Liver (tissue), 9 donors: ENCODE results near the gene MED31. TPM values are rescaled to one million over a fixed set of nuclear protein-coding genes. Genes with fewer than 3 reads are reported as not detected.

Source experiments
- DNase-seq: peaks from one replicate; pipeline ENCODE4 v3.0.0-alpha.2; 2017; ENCODE audit warnings: low spot score
- H3K27ac ChIP-seq, 2 donors: one replicate each; pipeline ENCODE4 v1.7.0; 2013; ENCODE audit warnings: inconsistent platforms in 2 of 2, low read length in 2 of 2, control low read depth in 1 of 2, low read depth in 1 of 2, mild to moderate bottlenecking in 1 of 2
- H3K27me3 ChIP-seq, 4 donors: one replicate each; pipeline versions ENCODE4 v1.6.1 to v1.7.0; 2013; ENCODE audit warnings: low read length in 3 of 4, inconsistent platforms in 1 of 4, mild to moderate bottlenecking in 1 of 4, moderate library complexity in 1 of 4; ENCODE audit not compliant: control insufficient read depth in 4 of 4, insufficient read depth in 4 of 4
- H3K36me3 ChIP-seq, 4 donors: one replicate each; pipeline versions ENCODE4 v1.6.1 to v1.7.0; 2013; ENCODE audit warnings: low read length in 3 of 4, mild to moderate bottlenecking in 3 of 4, low read depth in 1 of 4, moderate library complexity in 1 of 4; ENCODE audit not compliant: control insufficient read depth in 4 of 4, insufficient read depth in 3 of 4
- H3K4me1 ChIP-seq, 4 donors: one replicate each; pipeline versions ENCODE4 v1.6.1 to v1.7.0; 2013; ENCODE audit warnings: low read length in 3 of 4, mild to moderate bottlenecking in 3 of 4, moderate library complexity in 1 of 4; ENCODE audit not compliant: control insufficient read depth in 4 of 4, insufficient read depth in 4 of 4
- H3K4me3 ChIP-seq, 3 donors: one replicate each; pipeline versions ENCODE4 v1.6.1 to v1.7.0; 2013; ENCODE audit warnings: low read length in 3 of 3, control low read depth in 1 of 3, low read depth in 1 of 3, mild to moderate bottlenecking in 1 of 3
- H3K9ac ChIP-seq, 2 donors: one replicate each; pipeline ENCODE4 v1.7.0; 2013; ENCODE audit warnings: low read length in 2 of 2, mild to moderate bottlenecking in 2 of 2, moderate library complexity in 2 of 2, control low read depth in 1 of 2, low read depth in 1 of 2
- H3K9me3 ChIP-seq, 4 donors: one replicate each; pipeline versions ENCODE4 v1.6.1 to v1.7.0; 2013; ENCODE audit warnings: low read length in 3 of 4; ENCODE audit not compliant: control insufficient read depth in 4 of 4
- EGR1 ChIP-seq, 2 donors: IDR thresholded peaks; 2 replicates each; pipeline ENCODE4 v1.6.1; 2016 to 2018; ENCODE audit warnings: antibody characterized with exemption in 2 of 2, low read depth in 2 of 2
- FOXA1 ChIP-seq: IDR thresholded peaks from 2 replicates; pipeline ENCODE4 v1.6.1; 2016; ENCODE audit warnings: antibody characterized with exemption
- FOXA2 ChIP-seq: IDR thresholded peaks from 2 replicates; pipeline ENCODE4 v1.6.1; 2016; ENCODE audit warnings: antibody characterized with exemption
- GABPA ChIP-seq, 2 donors: IDR thresholded peaks in 1 of 2; conservative IDR thresholded peaks in 1 of 2; 2 replicates each; pipeline ENCODE4 v1.6.1; 2016; ENCODE audit warnings: antibody characterized with exemption in 2 of 2, mild to moderate bottlenecking in 1 of 2, moderate library complexity in 1 of 2
- HNF4A ChIP-seq, 2 donors: conservative IDR thresholded peaks; 2 replicates each; pipeline ENCODE4 v1.6.1; 2016; ENCODE audit warnings: antibody characterized with exemption in 2 of 2, mild to moderate bottlenecking in 2 of 2
- JUND ChIP-seq, 2 donors: IDR thresholded peaks; 2 replicates each; pipeline ENCODE4 v1.6.1; 2016; ENCODE audit warnings: antibody characterized with exemption in 2 of 2
- RAD21 ChIP-seq, 2 donors: IDR thresholded peaks; 2 replicates each; pipeline ENCODE4 v1.6.1; 2016; ENCODE audit warnings: antibody characterized with exemption in 2 of 2, mild to moderate bottlenecking in 2 of 2
- RXRA ChIP-seq, 2 donors: IDR thresholded peaks; 2 replicates each; pipeline ENCODE4 v1.6.1; 2017 to 2018; ENCODE audit warnings: antibody characterized with exemption in 2 of 2, mild to moderate bottlenecking in 1 of 2
- SP1 ChIP-seq: IDR thresholded peaks from 2 replicates; pipeline ENCODE4 v1.6.1; 2018; ENCODE audit warnings: antibody characterized with exemption, mild to moderate bottlenecking
- TAF1 ChIP-seq: conservative IDR thresholded peaks from 2 replicates; pipeline ENCODE4 v1.6.1; 2016; ENCODE audit warnings: antibody characterized with exemption, mild to moderate bottlenecking
- YY1 ChIP-seq: IDR thresholded peaks from 2 replicates; pipeline ENCODE4 v1.6.1; 2016; ENCODE audit warnings: antibody characterized with exemption, mild to moderate bottlenecking
- WGBS: extraction: QIAGEN DNeasy Blood & Tissue Kit; methylation state at CpG from one replicate; pipeline ENCODE4 v1.1.7; 2013; 5-methylcytosine and 5-hydroxymethylcytosine counted together
- polyA plus RNA-seq, 2 donors: library from polyadenylated mRNA; stranded (reverse) in 1 of 2; unstranded in 1 of 2; fragments of 200-250 nt in 1 of 2; fragments of >200 nt in 1 of 2; fragmentation: Nextera tagmentation in 1 of 2; extraction: Ambion mirVana in 1 of 2; gene quantifications; one replicate each; pipeline versions ENCODE4 v1.2.1 to v1.2.3, GENCODE V29; 2013 to 2015
- total RNA-seq, 2 donors: library from RNA; depleted of rRNA; stranded (reverse); fragments of >200 nt; gene quantifications; one replicate each; pipeline ENCODE4 v1.2.3, GENCODE V29; 2014
- TF ChIP-seq, protein P1 (sequence below): IDR thresholded peaks from 2 replicates; pipeline ENCODE4 v1.6.1; 2016; ENCODE audit warnings: antibody characterized with exemption
- TF ChIP-seq, protein P2 (sequence below): IDR thresholded peaks from 2 replicates; pipeline ENCODE4 v1.6.1; 2016; ENCODE audit warnings: antibody characterized with exemption, mild to moderate bottlenecking
- TF ChIP-seq, protein P3 (sequence below): IDR thresholded peaks from 2 replicates; pipeline ENCODE4 v1.6.1; 2016; ENCODE audit warnings: antibody characterized with exemption
- TF ChIP-seq, protein P4 (sequence below): IDR thresholded peaks from 2 replicates; pipeline ENCODE4 v1.6.1; 2016; ENCODE audit warnings: antibody characterized with exemption
- TF ChIP-seq, protein P5 (sequence below): fragments of 150-350 bp; IDR thresholded peaks from 2 replicates; pipeline ENCODE4 v1.5.1; 2017; ENCODE audit warnings: improper control_type of control experiment, low read depth, low read length; ENCODE audit not compliant: missing input control
- donor health status: healthy.
- donor health status: healthy.
- donor health status: healthy.
- donor health status: healthy.
- donor health status: healthy.

The MED31 gene
- total and polyA plus RNA-seq, 4 donors, result 6.9 to 29.8 (median 8.7) TPM

DNA sequence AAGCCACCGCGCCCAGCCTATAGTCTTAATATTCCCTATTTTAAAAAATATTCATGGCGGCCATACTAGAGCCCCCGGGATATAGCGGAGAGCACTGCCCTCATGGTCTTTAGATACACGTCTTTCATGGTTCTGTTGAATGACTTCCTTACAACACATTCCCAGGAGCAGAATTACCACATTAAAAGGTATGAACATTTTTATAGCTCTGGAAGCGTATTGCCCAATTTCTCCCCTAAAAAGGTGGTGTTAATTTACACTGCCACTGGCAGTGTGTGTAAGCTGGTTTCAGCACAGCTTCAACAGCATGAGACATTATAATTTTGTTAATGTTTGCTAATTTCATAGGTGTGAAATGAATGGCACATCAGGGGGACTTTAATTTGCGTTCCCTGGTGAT lies 19.2 kb upstream of the MED31 start:
- no peak overlapping the region for H3K27ac ChIP-seq
- no peak for DNase-seq
- TF ChIP-seq, protein P1, sequence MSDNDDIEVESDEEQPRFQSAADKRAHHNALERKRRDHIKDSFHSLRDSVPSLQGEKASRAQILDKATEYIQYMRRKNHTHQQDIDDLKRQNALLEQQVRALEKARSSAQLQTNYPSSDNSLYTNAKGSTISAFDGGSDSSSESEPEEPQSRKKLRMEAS, result no peak
- TF ChIP-seq, protein P2, sequence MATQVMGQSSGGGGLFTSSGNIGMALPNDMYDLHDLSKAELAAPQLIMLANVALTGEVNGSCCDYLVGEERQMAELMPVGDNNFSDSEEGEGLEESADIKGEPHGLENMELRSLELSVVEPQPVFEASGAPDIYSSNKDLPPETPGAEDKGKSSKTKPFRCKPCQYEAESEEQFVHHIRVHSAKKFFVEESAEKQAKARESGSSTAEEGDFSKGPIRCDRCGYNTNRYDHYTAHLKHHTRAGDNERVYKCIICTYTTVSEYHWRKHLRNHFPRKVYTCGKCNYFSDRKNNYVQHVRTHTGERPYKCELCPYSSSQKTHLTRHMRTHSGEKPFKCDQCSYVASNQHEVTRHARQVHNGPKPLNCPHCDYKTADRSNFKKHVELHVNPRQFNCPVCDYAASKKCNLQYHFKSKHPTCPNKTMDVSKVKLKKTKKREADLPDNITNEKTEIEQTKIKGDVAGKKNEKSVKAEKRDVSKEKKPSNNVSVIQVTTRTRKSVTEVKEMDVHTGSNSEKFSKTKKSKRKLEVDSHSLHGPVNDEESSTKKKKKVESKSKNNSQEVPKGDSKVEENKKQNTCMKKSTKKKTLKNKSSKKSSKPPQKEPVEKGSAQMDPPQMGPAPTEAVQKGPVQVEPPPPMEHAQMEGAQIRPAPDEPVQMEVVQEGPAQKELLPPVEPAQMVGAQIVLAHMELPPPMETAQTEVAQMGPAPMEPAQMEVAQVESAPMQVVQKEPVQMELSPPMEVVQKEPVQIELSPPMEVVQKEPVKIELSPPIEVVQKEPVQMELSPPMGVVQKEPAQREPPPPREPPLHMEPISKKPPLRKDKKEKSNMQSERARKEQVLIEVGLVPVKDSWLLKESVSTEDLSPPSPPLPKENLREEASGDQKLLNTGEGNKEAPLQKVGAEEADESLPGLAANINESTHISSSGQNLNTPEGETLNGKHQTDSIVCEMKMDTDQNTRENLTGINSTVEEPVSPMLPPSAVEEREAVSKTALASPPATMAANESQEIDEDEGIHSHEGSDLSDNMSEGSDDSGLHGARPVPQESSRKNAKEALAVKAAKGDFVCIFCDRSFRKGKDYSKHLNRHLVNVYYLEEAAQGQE, result no peak
- TF ChIP-seq SP1, result no peak
- TF ChIP-seq GABPA (IDR thresholded peaks at IDR 0.05 in 1 of 2, conservative IDR thresholded peaks at IDR 0.05 in 1 of 2), result no peak
- no peak for TF ChIP-seq JUND (IDR thresholded peaks at IDR 0.05)
- TF ChIP-seq, protein P3, sequence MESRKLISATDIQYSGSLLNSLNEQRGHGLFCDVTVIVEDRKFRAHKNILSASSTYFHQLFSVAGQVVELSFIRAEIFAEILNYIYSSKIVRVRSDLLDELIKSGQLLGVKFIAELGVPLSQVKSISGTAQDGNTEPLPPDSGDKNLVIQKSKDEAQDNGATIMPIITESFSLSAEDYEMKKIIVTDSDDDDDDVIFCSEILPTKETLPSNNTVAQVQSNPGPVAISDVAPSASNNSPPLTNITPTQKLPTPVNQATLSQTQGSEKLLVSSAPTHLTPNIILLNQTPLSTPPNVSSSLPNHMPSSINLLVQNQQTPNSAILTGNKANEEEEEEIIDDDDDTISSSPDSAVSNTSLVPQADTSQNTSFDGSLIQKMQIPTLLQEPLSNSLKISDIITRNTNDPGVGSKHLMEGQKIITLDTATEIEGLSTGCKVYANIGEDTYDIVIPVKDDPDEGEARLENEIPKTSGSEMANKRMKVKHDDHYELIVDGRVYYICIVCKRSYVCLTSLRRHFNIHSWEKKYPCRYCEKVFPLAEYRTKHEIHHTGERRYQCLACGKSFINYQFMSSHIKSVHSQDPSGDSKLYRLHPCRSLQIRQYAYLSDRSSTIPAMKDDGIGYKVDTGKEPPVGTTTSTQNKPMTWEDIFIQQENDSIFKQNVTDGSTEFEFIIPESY, result no peak
- no peak for TF ChIP-seq HNF4A (conservative IDR thresholded peaks at IDR 0.05)
- no peak for TF ChIP-seq TAF1
- TF ChIP-seq, protein P4, sequence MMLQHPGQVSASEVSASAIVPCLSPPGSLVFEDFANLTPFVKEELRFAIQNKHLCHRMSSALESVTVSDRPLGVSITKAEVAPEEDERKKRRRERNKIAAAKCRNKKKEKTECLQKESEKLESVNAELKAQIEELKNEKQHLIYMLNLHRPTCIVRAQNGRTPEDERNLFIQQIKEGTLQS, result no peak
- TF ChIP-seq FOXA2, result no peak
- no peak for TF ChIP-seq FOXA1
- TF ChIP-seq EGR1 (IDR thresholded peaks at IDR 0.05; ENCODE audit: low read depth in 2 of 2), result no peak
- no peaks in the 10 kb centered on the region for H3K9me3 ChIP-seq
- WGBS, result 97% methylated on average over 8 of the region's 8 CpGs
- H3K4me3 ChIP-seq, result no peak overlapping the region
- no peaks in the 10 kb centered on the region for H3K36me3 ChIP-seq
- no peaks in the 10 kb centered on the region for H3K27me3 ChIP-seq
- H3K4me1 ChIP-seq, result peaks cover 2 to 12% (median 9%) of the 10 kb centered on the region in 4 donors
- no peak overlapping the region for H3K9ac ChIP-seq

DNA sequence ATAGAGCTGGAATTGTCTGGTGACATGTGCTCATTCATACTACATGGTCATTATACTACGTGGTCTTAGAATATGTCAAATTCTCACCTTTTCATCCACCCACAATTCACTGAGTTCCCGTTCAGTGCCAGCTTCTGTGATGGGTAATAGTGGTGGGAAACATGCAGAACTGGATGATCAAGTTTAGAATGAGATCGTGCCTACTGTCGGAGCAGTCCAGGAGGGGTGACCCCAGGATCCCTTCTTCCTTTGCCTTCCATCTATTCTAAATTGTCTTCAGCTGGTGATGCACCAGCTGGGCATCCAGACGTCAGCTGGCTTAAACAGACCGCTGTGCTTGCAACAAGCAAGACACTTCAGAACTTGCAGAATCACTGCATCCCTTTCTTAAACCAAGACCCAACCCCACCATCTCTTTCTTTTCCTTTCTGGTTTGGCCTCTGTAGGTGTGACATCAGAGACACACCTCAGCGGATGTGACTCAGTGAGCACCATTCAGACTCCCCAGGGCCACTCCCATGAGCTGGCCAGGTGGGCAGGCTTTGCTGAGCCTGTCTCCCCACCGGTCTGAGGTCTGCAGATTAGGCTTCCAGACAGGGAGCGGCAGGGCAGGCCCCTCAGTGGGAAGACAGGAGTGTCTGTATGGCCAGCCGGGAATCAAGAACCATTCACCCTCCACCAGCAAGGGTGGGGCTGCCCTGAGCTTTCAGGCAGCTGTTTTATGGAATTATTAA lies 18.2 kb upstream of the MED31 start:
- no peak for TF ChIP-seq YY1
- TF ChIP-seq TAF1, result no peak
- TF ChIP-seq, protein P5, sequence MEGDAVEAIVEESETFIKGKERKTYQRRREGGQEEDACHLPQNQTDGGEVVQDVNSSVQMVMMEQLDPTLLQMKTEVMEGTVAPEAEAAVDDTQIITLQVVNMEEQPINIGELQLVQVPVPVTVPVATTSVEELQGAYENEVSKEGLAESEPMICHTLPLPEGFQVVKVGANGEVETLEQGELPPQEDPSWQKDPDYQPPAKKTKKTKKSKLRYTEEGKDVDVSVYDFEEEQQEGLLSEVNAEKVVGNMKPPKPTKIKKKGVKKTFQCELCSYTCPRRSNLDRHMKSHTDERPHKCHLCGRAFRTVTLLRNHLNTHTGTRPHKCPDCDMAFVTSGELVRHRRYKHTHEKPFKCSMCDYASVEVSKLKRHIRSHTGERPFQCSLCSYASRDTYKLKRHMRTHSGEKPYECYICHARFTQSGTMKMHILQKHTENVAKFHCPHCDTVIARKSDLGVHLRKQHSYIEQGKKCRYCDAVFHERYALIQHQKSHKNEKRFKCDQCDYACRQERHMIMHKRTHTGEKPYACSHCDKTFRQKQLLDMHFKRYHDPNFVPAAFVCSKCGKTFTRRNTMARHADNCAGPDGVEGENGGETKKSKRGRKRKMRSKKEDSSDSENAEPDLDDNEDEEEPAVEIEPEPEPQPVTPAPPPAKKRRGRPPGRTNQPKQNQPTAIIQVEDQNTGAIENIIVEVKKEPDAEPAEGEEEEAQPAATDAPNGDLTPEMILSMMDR, result no peak
- TF ChIP-seq RXRA (IDR thresholded peaks at IDR 0.05), result no peak
- no peak for TF ChIP-seq FOXA1
- TF ChIP-seq SP1, result no peak
- no peak for TF ChIP-seq HNF4A (conservative IDR thresholded peaks at IDR 0.05)
- TF ChIP-seq, protein P2, result no peak
- no peak for TF ChIP-seq RAD21 (IDR thresholded peaks at IDR 0.05)
- TF ChIP-seq GABPA (IDR thresholded peaks at IDR 0.05 in 1 of 2, conservative IDR thresholded peaks at IDR 0.05 in 1 of 2), result no peak
- TF ChIP-seq EGR1 (IDR thresholded peaks at IDR 0.05; ENCODE audit: low read depth in 2 of 2), result no peak
- WGBS, result 87% methylated on average over 10 of the region's 10 CpGs
- Histone ChIP-seq H3K4me1 (peaks cover 2 to 12% (median 9%) of the 10 kb centered on the region in 4 donors), H3K36me3 (no peaks in the 10 kb centered on the region), H3K27me3 (no peaks in the 10 kb centered on the region), H3K9ac (no peak overlapping the region), H3K4me3 (no peak overlapping the region), H3K27ac (no peak overlapping the region), H3K9me3 (no peaks in the 10 kb centered on the region)
- DNase-seq, result no peak
